HAP-1 (cell line): ENCODE data around the gene MFSD6L.
A peak's percentile ranks its signal among the peaks of the same experiment; 100 is the strongest.

Experiments used
- DNase-seq, 2 experiments: peaks; one replicate each; pipeline ENCODE4 v3.0.0-alpha.2; 2016 to 2020; ENCODE audit warnings: low spot score in 2 of 2
- H3K27me3 ChIP-seq: fragments of 250-450 bp; sonication (Bioruptor Pico); 2 replicates; pipeline ENCODE4 v1.5.1; 2020; ENCODE audit warnings: low read depth, mild to moderate bottlenecking, moderate library complexity
- H3K36me3 ChIP-seq: fragments of 250-450 bp; sonication (Bioruptor Pico); replicated peaks from 2 replicates; pipeline ENCODE4 v1.5.1; 2020; ENCODE audit warnings: mild to moderate bottlenecking
- H3K4me1 ChIP-seq: fragments of 250-450 bp; sonication (Bioruptor Pico); 2 replicates; pipeline ENCODE4 v1.5.1; 2020; ENCODE audit warnings: mild to moderate bottlenecking
- H3K4me3 ChIP-seq: fragments of 250-450 bp; sonication (Bioruptor Pico); 2 replicates; pipeline ENCODE4 v1.5.1; 2020; ENCODE audit warnings: mild to moderate bottlenecking, moderate library complexity
- H3K9me3 ChIP-seq: fragments of 250-450 bp; sonication (Bioruptor Pico); 2 replicates; pipeline ENCODE4 v1.5.1; 2020; ENCODE audit warnings: mild to moderate bottlenecking, moderate library complexity
- in situ Hi-C: fragments of 300-500 bp; cut with MboI; formaldehyde crosslinking; loops from 3 replicates; pipeline ENCODE4 v1.14.3; 2020; ENCODE audit warnings: low sequenced_read_pairs, inconsistent platforms, mixed read lengths

MFSD6L gene

GRCh38 chr17:8792646-8793045 is 6.5 kb downstream of the MFSD6L start:
- Histone ChIP-seq H3K4me1 (no peaks in the 10 kb centered on the region), H3K27me3 (no peaks in the 10 kb centered on the region), H3K36me3 (no peaks in the 10 kb centered on the region), H3K4me3 (no peak overlapping the region), H3K9me3 (peaks cover 3% of the 10 kb centered on the region; the same call in 1 of the 2 replicates)
- peak in 1 of 2 experiments; percentile 7 for DNase-seq
- in situ Hi-C loops: no loop called here

DNA sequence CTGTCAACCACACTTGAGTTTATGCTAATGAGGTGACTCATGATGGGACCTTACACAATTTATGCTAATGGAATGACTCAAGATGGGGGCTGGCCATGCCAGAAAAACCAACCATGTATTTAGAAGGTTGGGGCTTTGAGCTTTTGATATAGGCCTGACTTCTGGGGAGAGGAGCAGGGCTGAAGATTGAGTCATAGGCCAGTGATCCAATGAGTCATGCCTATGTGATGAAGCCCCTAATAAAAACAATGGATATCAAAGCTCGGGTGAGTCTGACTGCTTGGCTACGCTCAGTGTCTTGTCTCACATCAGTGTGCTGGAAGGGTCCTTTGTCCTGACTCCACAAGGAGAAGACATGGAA is 7.3 kb downstream of the MFSD6L start:
- Histone ChIP-seq H3K9me3 (peaks cover 3% of the 10 kb centered on the region; the same call in 1 of the 2 replicates), H3K27me3 (no peaks in the 10 kb centered on the region), H3K4me3 (no peak overlapping the region), H3K36me3 (no peaks in the 10 kb centered on the region), H3K4me1 (no peaks in the 10 kb centered on the region)
- no peak for DNase-seq
- in situ Hi-C loops: no loop called here

- DNase-seq: no peak
- no peak overlapping the region for H3K4me3 ChIP-seq
- no peaks in the 10 kb centered on the region for H3K27me3 ChIP-seq
- no peaks in the 10 kb centered on the region for H3K36me3 ChIP-seq
- no peaks in the 10 kb centered on the region for H3K4me1 ChIP-seq
- H3K9me3 ChIP-seq: peaks cover 3% of the 10 kb centered on the region; the same call in 1 of the 2 replicates
- in situ Hi-C loops: no loop called here
Observed at GRCh38 chr17:8791248-8791909, 7.8 kb downstream of the MFSD6L start.

- Histone ChIP-seq H3K4me3 (no peak overlapping the region), H3K9me3 (peaks cover 3% of the 10 kb centered on the region; the same call in 1 of the 2 replicates), H3K4me1 (no peaks in the 10 kb centered on the region), H3K27me3 (no peaks in the 10 kb centered on the region), H3K36me3 (no peaks in the 10 kb centered on the region)
- no peak for DNase-seq
- in situ Hi-C loops: no loop called here
Observed at GRCh38 chr17:8789743-8790142, 9.4 kb downstream of the MFSD6L start.

- H3K4me3 ChIP-seq: no peak overlapping the region
- no peaks in the 10 kb centered on the region for H3K36me3 ChIP-seq
- peaks cover 3% of the 10 kb centered on the region; the same call in 1 of the 2 replicates for H3K9me3 ChIP-seq
- in situ Hi-C loops: no loop called here
- no peaks in the 10 kb centered on the region for H3K4me1 ChIP-seq
- no peak for DNase-seq
- H3K27me3 ChIP-seq: no peaks in the 10 kb centered on the region
Observed at GRCh38 chr17:8788998-8789397, 10.2 kb downstream of the MFSD6L start.

GRCh38 chr17:8785547-8786413 is 13.4 kb downstream of the MFSD6L start:
- H3K36me3 ChIP-seq: no peaks in the 10 kb centered on the region
- no peaks in the 10 kb centered on the region for H3K27me3 ChIP-seq
- in situ Hi-C loops: no loop called here
- no peak overlapping the region for H3K4me3 ChIP-seq
- no peaks in the 10 kb centered on the region for H3K9me3 ChIP-seq
- peak; percentile 63 to 91 for DNase-seq
- H3K4me1 ChIP-seq: no peaks in the 10 kb centered on the region

DNA sequence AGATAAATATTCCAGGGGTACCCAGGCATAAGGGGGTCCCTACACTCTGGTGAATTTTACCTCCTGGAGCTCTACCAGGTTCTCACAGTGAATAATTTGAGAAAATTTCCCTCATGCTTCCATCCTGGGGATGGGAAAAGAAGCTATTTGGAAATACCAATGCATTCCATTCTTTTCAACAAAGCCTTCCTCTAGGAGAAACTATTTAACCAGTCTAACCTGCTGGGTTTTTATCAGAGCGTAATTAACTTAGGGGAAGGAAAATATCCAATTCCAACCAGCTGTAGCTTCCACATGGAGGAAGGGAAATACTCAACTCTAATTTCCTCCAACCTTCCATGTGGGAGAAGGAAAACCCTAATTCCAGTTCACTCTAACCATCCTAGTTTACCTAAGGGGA is 17.0 kb downstream of the MFSD6L start:
- no peaks in the 10 kb centered on the region for H3K9me3 ChIP-seq
- peaks cover 6% of the 10 kb centered on the region for H3K27me3 ChIP-seq
- no peak overlapping the region for H3K4me3 ChIP-seq
- no peaks in the 10 kb centered on the region for H3K36me3 ChIP-seq
- in situ Hi-C loops: no loop called here
- DNase-seq: no peak
- H3K4me1 ChIP-seq: no peaks in the 10 kb centered on the region

- Histone ChIP-seq H3K4me3 (no peak overlapping the region), H3K4me1 (no peaks in the 10 kb centered on the region), H3K36me3 (no peaks in the 10 kb centered on the region), H3K9me3 (no peaks in the 10 kb centered on the region), H3K27me3 (peaks cover 6% of the 10 kb centered on the region)
- in situ Hi-C loops: no loop called here
- no peak for DNase-seq
Observed at GRCh38 chr17:8781776-8782175, 17.4 kb downstream of the MFSD6L start.

DNA sequence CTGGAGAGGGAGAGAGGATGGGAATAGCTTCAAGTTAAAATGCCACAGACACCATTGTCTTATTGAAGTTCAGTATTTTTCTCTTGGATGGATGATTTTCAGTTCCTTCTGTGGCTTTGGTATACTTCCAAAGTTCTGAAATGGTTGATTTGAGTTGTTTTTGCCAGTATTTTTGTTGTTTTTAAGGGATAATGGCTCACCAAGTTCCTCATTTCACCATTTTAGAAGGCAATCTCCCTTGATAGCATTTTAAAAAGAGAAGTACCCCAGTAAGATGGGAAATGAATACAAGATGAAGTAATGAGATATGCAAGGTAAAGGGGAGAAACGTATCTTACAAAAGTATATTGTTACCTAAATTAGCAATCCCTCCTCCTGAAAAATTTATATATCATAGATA is 22.3 kb downstream of the MFSD6L start:
- in situ Hi-C loops: no loop called here
- H3K9me3 ChIP-seq: no peaks in the 10 kb centered on the region
- no peaks in the 10 kb centered on the region for H3K4me1 ChIP-seq
- DNase-seq: no peak
- H3K4me3 ChIP-seq: no peak overlapping the region
- H3K27me3 ChIP-seq: peaks cover 6% of the 10 kb centered on the region
- no peaks in the 10 kb centered on the region for H3K36me3 ChIP-seq

GRCh38 chr17:8776248-8776647 is 22.9 kb downstream of the MFSD6L start:
- no peak overlapping the region for H3K4me3 ChIP-seq
- H3K27me3 ChIP-seq: peaks cover 6% of the 10 kb centered on the region
- H3K4me1 ChIP-seq: no peaks in the 10 kb centered on the region
- H3K9me3 ChIP-seq: no peaks in the 10 kb centered on the region
- no peaks in the 10 kb centered on the region for H3K36me3 ChIP-seq
- DNase-seq: no peak
- in situ Hi-C loops: no loop called here

DNA sequence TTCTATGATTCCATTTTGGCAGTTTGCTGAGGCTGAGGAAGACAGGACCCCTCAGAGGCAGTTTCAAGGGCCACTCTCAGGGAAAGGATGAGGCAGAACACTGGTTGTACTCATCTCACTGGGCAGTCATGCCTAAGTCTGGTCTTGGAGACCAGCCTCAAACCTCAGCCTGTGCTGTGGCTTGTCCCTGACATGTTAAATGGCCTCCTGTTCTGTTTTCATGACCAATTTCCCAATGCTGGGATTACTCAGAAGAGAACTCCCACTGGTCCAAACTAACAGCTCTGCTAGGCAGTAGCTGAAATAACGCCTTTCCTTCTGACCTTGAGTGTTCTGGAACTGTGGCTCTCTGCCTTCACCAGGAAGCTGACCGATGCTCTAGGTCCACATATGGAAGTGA is 32.4 kb downstream of the MFSD6L start:
- DNase-seq: no peak
- in situ Hi-C loops: no loop called here
- Histone ChIP-seq H3K4me1 (no peaks in the 10 kb centered on the region), H3K27me3 (no peaks in the 10 kb centered on the region; the same call in 1 of the 2 replicates), H3K4me3 (no peak overlapping the region), H3K9me3 (no peaks in the 10 kb centered on the region), H3K36me3 (no peaks in the 10 kb centered on the region)

DNA sequence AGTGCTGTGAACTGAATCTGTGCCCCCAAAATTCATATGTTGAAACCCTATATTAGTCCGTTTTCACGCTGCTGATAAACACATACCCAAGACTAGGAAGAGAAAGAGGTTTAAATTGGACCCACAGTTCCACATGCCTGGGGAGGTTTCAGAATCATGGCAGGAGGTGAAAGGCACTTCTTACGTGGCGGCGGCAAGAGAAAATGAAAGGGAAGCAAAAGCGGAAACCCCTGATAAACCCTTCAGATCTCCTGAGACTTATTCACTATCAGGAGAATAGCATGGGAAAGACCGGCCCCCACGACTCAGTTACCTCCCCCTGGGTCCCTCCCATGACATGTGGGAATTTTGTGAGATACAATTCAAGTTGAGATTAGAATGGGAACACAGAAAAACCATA is 37.2 kb downstream of the MFSD6L start:
- H3K4me3 ChIP-seq: no peak overlapping the region
- H3K27me3 ChIP-seq: peaks cover 7% of the 10 kb centered on the region
- no peaks in the 10 kb centered on the region for H3K36me3 ChIP-seq
- no peaks in the 10 kb centered on the region for H3K4me1 ChIP-seq
- in situ Hi-C loops: no loop called here
- no peaks in the 10 kb centered on the region for H3K9me3 ChIP-seq
- DNase-seq: no peak

DNA sequence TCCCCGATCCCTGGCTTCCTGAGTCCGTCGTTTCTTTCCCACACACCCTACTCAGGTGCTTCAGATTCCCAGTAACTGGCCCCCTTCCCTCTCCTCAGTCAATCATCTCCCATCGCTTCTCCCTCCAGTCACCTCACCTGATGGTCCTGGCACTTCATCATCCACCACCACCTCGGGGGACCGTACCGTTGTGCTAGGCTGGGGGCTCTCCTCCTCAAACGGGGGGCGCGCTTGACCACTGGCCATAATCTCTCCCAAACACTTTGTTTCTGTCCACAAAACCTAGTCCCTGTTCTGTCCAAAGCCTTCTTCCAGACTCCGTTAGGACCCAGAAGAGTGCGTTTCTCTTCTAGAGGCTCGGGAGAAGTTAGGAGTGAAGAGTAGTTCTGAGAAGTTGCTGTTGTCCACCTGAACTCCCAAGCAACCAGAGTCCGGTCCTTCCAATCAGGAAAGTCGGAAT is 41.0 kb downstream of the MFSD6L start, which contains the start of gene SPDYE4:
Gene SPDYE4, minus strand, starts transcription at position 410 of the 460 bp plus-strand sequence. Its CDS starts 164 bp downstream, at position 246.
- H3K4me1 ChIP-seq: no peaks in the 10 kb centered on the region
- no peak within 1 kb of the TSS for H3K4me3 ChIP-seq
- in situ Hi-C loops: no loop called here
- H3K9me3 ChIP-seq: no peaks in the 10 kb centered on the region
- DNase-seq: no peak
- H3K36me3 ChIP-seq: no peaks in the 10 kb centered on the region
- peaks cover 12% of the 10 kb centered on the region; the same call in 1 of the 2 replicates for H3K27me3 ChIP-seq

DNA sequence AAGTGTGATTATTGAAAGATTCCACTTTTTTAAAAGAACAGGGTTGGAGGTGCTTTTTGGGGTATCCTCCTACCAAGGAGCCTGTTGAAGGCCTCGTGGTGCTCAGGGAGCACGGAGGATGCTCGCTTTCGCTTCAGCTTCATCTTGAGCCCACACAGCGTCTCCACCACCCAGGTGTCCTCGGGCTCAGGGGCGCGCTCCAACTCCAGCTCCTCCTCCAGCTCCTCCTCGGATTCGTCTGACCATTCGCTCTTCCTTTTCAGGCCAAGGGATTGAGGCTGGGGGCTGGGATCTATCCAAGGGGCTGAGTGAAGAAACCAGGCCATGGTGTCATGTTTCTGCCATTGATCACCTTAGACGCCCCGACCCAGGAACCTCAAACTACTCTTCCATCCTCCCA is 42.0 kb downstream of the MFSD6L start:
- in situ Hi-C loops: no loop called here
- H3K4me1 ChIP-seq: no peaks in the 10 kb centered on the region
- H3K36me3 ChIP-seq: no peaks in the 10 kb centered on the region
- no peak for DNase-seq
- peaks cover 17% of the 10 kb centered on the region; the same call in 1 of the 2 replicates for H3K27me3 ChIP-seq
- H3K4me3 ChIP-seq: no peak overlapping the region
- no peaks in the 10 kb centered on the region for H3K9me3 ChIP-seq
